GM21529 (cell line): ENCODE results near the gene BARHL1.

Experiments used
- ATAC-seq: cut with Tn5 transposase; IDR thresholded peaks from one replicate; pipeline ENCODE4 v1.9.1; 2021; ENCODE audit not compliant: unreplicated experiment

Gene BARHL1

GRCh38 chr9:132586830-132587591, 4.6 kb downstream of the BARHL1 start:
- no peak for ATAC-seq

- no peak for ATAC-seq
Observed at GRCh38 chr9:132587592-132587955, 5.2 kb downstream of the BARHL1 start.

- no peak for ATAC-seq
Observed at GRCh38 chr9:132588098-132588497, 5.7 kb downstream of the BARHL1 start.

- ATAC-seq = no peak
Observed at GRCh38 chr9:132588501-132589147, 6.2 kb downstream of the BARHL1 start.

GRCh38 chr9:132589148-132590036, 7.0 kb downstream of the BARHL1 start:
- no peak for ATAC-seq

GRCh38 chr9:132590037-132590317, 7.6 kb downstream of the BARHL1 start:
- ATAC-seq = no peak

- no peak for ATAC-seq
Observed at GRCh38 chr9:132590318-132591182, 8.1 kb downstream of the BARHL1 start.

GRCh38 chr9:132591244-132591643, 8.8 kb downstream of the BARHL1 start:
- no peak for ATAC-seq

GRCh38 chr9:132591751-132592314, 9.4 kb downstream of the BARHL1 start:
- ATAC-seq = no peak

GRCh38 chr9:132592451-132592850, 10.0 kb downstream of the BARHL1 start:
- ATAC-seq = no peak

GRCh38 chr9:132594412-132594811, 12.0 kb downstream of the BARHL1 start:
- no peak for ATAC-seq

- no peak for ATAC-seq
Observed at GRCh38 chr9:132595319-132595718, 12.9 kb downstream of the BARHL1 start.

- ATAC-seq = no peak
Observed at GRCh38 chr9:132596200-132596599, 13.8 kb downstream of the BARHL1 start.

GRCh38 chr9:132597073-132597775, 14.8 kb downstream of the BARHL1 start:
- ATAC-seq = no peak

GRCh38 chr9:132600326-132600984, 18.0 kb downstream of the BARHL1 start:
- no peak for ATAC-seq

- ATAC-seq = no peak
Observed at GRCh38 chr9:132602207-132602606, 19.8 kb downstream of the BARHL1 start.

GRCh38 chr9:132605387-132605786, 23.0 kb downstream of the BARHL1 start:
- ATAC-seq = no peak

GRCh38 chr9:132606066-132606465, 23.7 kb downstream of the BARHL1 start:
- ATAC-seq = no peak

GRCh38 chr9:132609184-132609583, 26.8 kb downstream of the BARHL1 start:
- no peak for ATAC-seq
